Panc1 (cell line): ENCODE results near the gene CDK5RAP1. TPM values are rescaled to one million over a fixed set of nuclear protein-coding genes. Genes with fewer than 3 reads are reported as not detected.

Experiments
- ATAC-seq: fragments of 200-7000 bp; cut with Tn5 transposase; 2 replicates; pipeline ENCODE4 v1.9.1; 2020; ENCODE audit warnings: mild to moderate bottlenecking, moderate library complexity
- BruUV-seq: library from RNA; stranded (reverse); fragments of 400-500 nt; replicated peaks from 2 replicates; lab custom pipeline; 2021; lab: Mats Ljungman, UMichigan
- CTCF ChIA-PET: fragments of 300-600 bp; sonication (Branson Sonifier 250); formaldehyde crosslinking; loops from one replicate; lab custom pipeline; 2022; ENCODE audit warnings: antibody characterized with exemption; lab: Charles Lee
- POLR2A ChIA-PET: fragments of 300-600 bp; sonication (Branson Sonifier 250); formaldehyde crosslinking; loops from one replicate; lab custom pipeline; 2022; ENCODE audit warnings: antibody characterized with exemption; lab: Charles Lee
- DNase-seq: peaks from one replicate; pipeline ENCODE4 v3.0.0-alpha.2; 2010; ENCODE audit warnings: low read depth, low spot score
- H3K27ac ChIP-seq: 2 replicates; pipeline ENCODE4 v1.5.1; 2011; ENCODE audit warnings: mild to moderate bottlenecking, low read length, inconsistent platforms
- H3K27me3 ChIP-seq: fragments of 200-500 bp; sonication (Bioruptor generic); 2 replicates; pipeline ENCODE4 v1.6.0; 2014; ENCODE audit warnings: low read length, inconsistent platforms; ENCODE audit not compliant: control insufficient read depth, insufficient read depth
- H3K36me3 ChIP-seq: fragments of 200-500 bp; sonication (Bioruptor generic); 2 replicates; pipeline ENCODE4 v1.5.1; 2014; ENCODE audit warnings: inconsistent platforms, mild to moderate bottlenecking, low read length, moderate library complexity; ENCODE audit not compliant: control insufficient read depth, insufficient read depth
- H3K4me1 ChIP-seq: 2 replicates; pipeline ENCODE4 v1.5.1; 2011; ENCODE audit warnings: inconsistent platforms, mild to moderate bottlenecking, low read length, moderate library complexity; ENCODE audit not compliant: control insufficient read depth, insufficient read depth
- H3K4me3 ChIP-seq, 2 experiments: 2 replicates each; pipeline ENCODE4 v1.5.1; 2011 to 2012; ENCODE audit warnings: low read depth in 2 of 2, low read length in 2 of 2, mild to moderate bottlenecking in 2 of 2, inconsistent platforms in 1 of 2, moderate library complexity in 1 of 2
- H3K9me3 ChIP-seq: fragments of 200-500 bp; sonication (Bioruptor generic); 2 replicates; pipeline ENCODE4 v1.5.1; 2014; ENCODE audit warnings: low read depth, mild to moderate bottlenecking, inconsistent platforms, low read length, moderate library complexity; ENCODE audit not compliant: control insufficient read depth, insufficient read depth
- CTCF ChIP-seq: fragments of 450-650 bp; IDR thresholded peaks from 2 replicates; pipeline ENCODE4 v1.5.1; 2017; ENCODE audit warnings: mild to moderate bottlenecking
- POLR2AphosphoS5 ChIP-seq: IDR thresholded peaks from 2 replicates; pipeline ENCODE4 v1.6.1; 2012; ENCODE audit warnings: mild to moderate bottlenecking, low read depth, low read length, moderate library complexity
- REST ChIP-seq, 2 experiments: IDR thresholded peaks; 2 replicates each; pipeline ENCODE4 v1.6.1; 2011 to 2012; ENCODE audit warnings: low read depth in 2 of 2, control low read depth in 1 of 2, low read length in 1 of 2, mild to moderate bottlenecking in 1 of 2, moderate library complexity in 1 of 2; ENCODE audit not compliant: insufficient read depth in 1 of 2
- SIN3A ChIP-seq: IDR thresholded peaks from 2 replicates; pipeline ENCODE4 v1.6.1; 2012; ENCODE audit warnings: low read depth, mild to moderate bottlenecking, low read length, moderate library complexity, borderline replicate concordance; ENCODE audit not compliant: insufficient read depth
- TCF7L2 ChIP-seq: IDR thresholded peaks from 2 replicates; pipeline ENCODE4 v1.6.1; 2011; ENCODE audit warnings: mild to moderate bottlenecking, low read depth, low read length, inconsistent platforms
- in situ Hi-C: cut with HindIII; loops from 2 replicates; pipeline ENCODE4 v1.10.0; 2016; ENCODE audit warnings: low sequenced_read_pairs, low pct_unique_long_range_greater_than_20kb
- intact Hi-C: fragments of 100-400 bp; cut with micrococcal nuclease; formaldehyde crosslinking; loops from one replicate; pipeline ENCODE4 v1.10.0; 2022; ENCODE audit not compliant: unreplicated experiment
- total RNA-seq: library from RNA; stranded (reverse); gene quantifications from one replicate; pipeline ENCODE4 v1.2.1, GENCODE V29; 2021; ENCODE audit not compliant: unreplicated experiment

Gene CDK5RAP1
- total RNA-seq, 1 experiment from 2014 or later = 34.8 TPM

- DNase-seq (no peak), ATAC-seq (no peak)
- no peaks in the 10 kb centered on the region for H3K9me3 ChIP-seq
- ChIA-PET CTCF (no interaction called here), POLR2A (interaction anchor here (0.7 kb wide), 1 partner anchor 700 kb away, joined by 8 read pairs; no protein-coding TSS in a partner anchor)
- H3K36me3 ChIP-seq = no peaks in the 10 kb centered on the region; the same call in 1 of the 2 replicates
- H3K27me3 ChIP-seq = no peaks in the 10 kb centered on the region
- H3K27ac ChIP-seq = no peak overlapping the region
- TF ChIP-seq REST (IDR thresholded peaks at IDR 0.05; ENCODE audit: insufficient read depth in 1 of 2, low read depth in 2 of 2, low read length in 1 of 2) = no peak
- TF ChIP-seq POLR2AphosphoS5 = no peak
- TF ChIP-seq SIN3A = no peak
- no peak for TF ChIP-seq CTCF
- TF ChIP-seq TCF7L2 = no peak
- in situ Hi-C loops = no loop called here
- H3K4me3 ChIP-seq = no peak overlapping the region
- BruUV-seq = no TSS peak
- no peaks in the 10 kb centered on the region for H3K4me1 ChIP-seq
- intact Hi-C loops = no loop called here
Observed at GRCh38 chr20:33352258-33353012, 48.9 kb downstream of the CDK5RAP1 start.

- intact Hi-C loops = no loop called here
Observed at GRCh38 chr20:33351696-33352095, 49.6 kb downstream of the CDK5RAP1 start.

More at GRCh38 chr20:33351696-33352095, 49.6 kb downstream of the CDK5RAP1 start:
- no peaks in the 10 kb centered on the region for H3K4me1 ChIP-seq
- no TSS peak for BruUV-seq
- no peaks in the 10 kb centered on the region for H3K27me3 ChIP-seq
- H3K27ac ChIP-seq = no peak overlapping the region
- ChIA-PET POLR2A (no interaction called here), CTCF (no interaction called here)
- H3K4me3 ChIP-seq = no peak overlapping the region
- TF ChIP-seq CTCF = no peak
- H3K9me3 ChIP-seq = no peaks in the 10 kb centered on the region
- ATAC-seq = no peak
- in situ Hi-C loops = no loop called here
- no peak for DNase-seq
- no peaks in the 10 kb centered on the region; the same call in 1 of the 2 replicates for H3K36me3 ChIP-seq
